GM10266 (cell line): ENCODE measurements around the gene MYO7A.

Experiments used
- DNase-seq: peaks from one replicate; pipeline ENCODE4 v3.0.0; 2012; ENCODE audit errors: extremely low spot score
- TF ChIP-seq, protein P1 (sequence below): IDR thresholded peaks from 2 replicates; pipeline ENCODE4 v1.5.1; 2012; ENCODE audit warnings: mild to moderate bottlenecking, low read depth; ENCODE audit not compliant: control insufficient read depth, insufficient read depth; ENCODE audit errors: missing control alignments

MYO7A gene

GRCh38 chr11:77213029-77213579 is 85.1 kb downstream of the MYO7A start:
- no peak for DNase-seq
- TF ChIP-seq, protein P1, sequence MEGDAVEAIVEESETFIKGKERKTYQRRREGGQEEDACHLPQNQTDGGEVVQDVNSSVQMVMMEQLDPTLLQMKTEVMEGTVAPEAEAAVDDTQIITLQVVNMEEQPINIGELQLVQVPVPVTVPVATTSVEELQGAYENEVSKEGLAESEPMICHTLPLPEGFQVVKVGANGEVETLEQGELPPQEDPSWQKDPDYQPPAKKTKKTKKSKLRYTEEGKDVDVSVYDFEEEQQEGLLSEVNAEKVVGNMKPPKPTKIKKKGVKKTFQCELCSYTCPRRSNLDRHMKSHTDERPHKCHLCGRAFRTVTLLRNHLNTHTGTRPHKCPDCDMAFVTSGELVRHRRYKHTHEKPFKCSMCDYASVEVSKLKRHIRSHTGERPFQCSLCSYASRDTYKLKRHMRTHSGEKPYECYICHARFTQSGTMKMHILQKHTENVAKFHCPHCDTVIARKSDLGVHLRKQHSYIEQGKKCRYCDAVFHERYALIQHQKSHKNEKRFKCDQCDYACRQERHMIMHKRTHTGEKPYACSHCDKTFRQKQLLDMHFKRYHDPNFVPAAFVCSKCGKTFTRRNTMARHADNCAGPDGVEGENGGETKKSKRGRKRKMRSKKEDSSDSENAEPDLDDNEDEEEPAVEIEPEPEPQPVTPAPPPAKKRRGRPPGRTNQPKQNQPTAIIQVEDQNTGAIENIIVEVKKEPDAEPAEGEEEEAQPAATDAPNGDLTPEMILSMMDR, result no peak

DNA sequence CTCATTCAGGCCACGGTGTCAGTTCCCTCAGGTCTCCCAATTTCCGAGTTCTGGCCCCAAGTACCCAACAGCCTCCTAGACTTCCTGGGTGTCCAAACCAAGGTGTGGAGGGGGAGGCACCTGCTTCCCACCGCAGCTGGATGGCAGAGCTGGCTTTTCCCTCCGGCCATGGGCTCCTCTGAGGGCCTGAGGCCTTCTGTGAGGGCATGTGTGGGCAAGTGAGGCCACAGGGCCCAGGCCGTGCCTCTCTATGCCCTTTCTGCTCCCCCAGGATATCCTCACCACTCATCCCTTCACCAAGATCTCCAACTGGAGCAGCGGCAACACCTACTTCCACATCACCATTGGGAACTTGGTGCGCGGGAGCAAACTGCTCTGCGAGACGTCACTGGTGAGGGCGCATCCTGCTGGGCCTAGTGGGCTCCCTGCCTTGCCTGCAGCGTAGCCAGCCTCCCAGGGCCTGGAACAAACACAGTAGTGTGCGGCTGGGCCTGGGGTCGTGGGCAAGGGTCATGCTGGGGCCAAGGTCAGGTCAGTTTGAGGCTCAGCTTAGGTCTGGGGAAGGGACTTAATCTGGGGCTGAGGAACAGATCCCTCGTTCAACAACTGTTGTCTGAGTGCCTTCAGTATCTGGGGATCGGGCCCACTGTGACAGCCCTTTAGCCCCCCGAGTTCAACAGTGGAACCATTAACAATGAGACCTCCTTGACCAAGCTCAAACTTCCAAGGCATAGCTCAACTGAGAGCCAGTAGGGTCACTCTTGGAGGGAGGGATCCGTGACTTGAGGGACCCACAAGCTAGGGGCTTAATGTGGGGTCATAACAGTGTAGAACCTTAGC is 85.8 kb downstream of the MYO7A start:
- TF ChIP-seq, protein P1, result no peak
- no peak for DNase-seq

DNA sequence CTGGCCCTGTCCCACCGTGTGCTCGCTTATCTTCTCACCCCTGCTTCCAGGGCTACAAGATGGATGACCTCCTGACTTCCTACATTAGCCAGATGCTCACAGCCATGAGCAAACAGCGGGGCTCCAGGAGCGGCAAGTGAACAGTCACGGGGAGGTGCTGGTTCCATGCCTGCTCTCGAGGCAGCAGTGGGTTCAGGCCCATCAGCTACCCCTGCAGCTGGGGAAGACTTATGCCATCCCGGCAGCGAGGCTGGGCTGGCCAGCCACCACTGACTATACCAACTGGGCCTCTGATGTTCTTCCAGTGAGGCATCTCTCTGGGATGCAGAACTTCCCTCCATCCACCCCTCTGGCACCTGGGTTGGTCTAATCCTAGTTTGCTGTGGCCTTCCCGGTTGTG is 86.5 kb downstream of the MYO7A start:
- TF ChIP-seq, protein P1, result no peak
- no peak for DNase-seq

GRCh38 chr11:77215106-77215505 is 87.1 kb downstream of the MYO7A start:
- no peak for DNase-seq
- TF ChIP-seq, protein P1, result no peak

DNA sequence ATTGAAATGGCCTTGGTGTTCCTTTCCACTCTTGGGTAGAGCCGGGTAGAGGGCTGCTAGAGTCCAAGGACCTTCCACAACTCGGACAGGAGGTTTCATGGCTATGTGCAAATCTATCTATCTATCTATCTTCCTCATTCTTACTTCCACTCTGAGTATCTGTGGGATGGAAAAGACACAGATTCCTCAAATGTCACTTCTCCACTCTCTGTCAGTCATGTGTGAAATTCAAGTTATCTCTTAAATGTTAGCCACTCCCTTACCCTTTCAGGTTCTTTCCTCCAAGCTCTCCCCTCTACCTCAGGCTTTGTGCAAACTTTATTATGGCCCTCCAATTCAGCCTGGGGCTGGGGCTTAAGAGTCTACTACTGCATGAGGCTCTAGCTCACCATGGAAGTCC is 89.1 kb downstream of the MYO7A start:
- TF ChIP-seq, protein P1, result no peak
- DNase-seq, result no peak

GRCh38 chr11:77223797-77224196 is 95.8 kb downstream of the MYO7A start:
- TF ChIP-seq, protein P1, result no peak
- DNase-seq, result no peak
